ENCODE data around the gene SNPH.
"Not testable (repeated sequence)": the region's sequence is repeated elsewhere in the genome, so short reads cannot be mapped to it uniquely, and the experiment has no call there.

Gene SNPH

GRCh38 chr20:1343446-1344124, 77.5 kb downstream of the SNPH start:
- not testable (repeated sequence) for DNase-seq

DNA sequence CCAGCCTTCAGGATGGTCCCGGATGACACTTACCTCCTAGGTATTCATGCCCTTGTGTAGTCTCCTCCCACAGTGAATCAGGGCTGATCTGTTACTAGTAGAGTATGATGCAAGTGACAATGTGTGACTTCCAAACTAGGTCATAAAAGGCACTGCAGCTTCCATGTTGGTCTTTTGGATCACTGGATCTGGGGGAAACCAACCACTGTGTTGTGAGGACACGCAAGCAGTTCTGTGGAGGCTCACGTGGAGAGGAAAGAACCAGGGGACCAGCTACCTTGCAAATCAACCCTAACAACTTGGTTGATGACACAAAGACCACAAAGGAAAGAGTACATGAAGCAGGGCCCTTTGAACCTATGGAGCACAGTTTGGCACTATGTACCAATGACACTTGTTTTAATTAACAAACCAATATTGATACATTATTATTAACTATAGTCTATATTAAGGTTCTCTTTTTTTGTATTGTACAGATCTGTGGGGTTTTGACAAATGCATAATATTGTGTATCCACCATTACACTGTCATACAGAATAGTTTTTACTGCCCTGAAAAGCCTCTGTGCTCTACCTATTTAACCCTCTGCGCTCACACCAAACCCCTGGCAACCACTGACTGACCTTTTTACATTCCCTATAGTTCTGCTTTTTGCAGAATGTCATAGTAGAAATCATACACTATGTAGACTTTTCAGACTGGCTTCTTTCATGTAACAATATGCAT, 79.1 kb downstream of the SNPH start:
- DNase-seq: no peak

- DNase-seq: no peak
Measured at GRCh38 chr20:1345756-1346093, 79.6 kb downstream of the SNPH start.

DNA sequence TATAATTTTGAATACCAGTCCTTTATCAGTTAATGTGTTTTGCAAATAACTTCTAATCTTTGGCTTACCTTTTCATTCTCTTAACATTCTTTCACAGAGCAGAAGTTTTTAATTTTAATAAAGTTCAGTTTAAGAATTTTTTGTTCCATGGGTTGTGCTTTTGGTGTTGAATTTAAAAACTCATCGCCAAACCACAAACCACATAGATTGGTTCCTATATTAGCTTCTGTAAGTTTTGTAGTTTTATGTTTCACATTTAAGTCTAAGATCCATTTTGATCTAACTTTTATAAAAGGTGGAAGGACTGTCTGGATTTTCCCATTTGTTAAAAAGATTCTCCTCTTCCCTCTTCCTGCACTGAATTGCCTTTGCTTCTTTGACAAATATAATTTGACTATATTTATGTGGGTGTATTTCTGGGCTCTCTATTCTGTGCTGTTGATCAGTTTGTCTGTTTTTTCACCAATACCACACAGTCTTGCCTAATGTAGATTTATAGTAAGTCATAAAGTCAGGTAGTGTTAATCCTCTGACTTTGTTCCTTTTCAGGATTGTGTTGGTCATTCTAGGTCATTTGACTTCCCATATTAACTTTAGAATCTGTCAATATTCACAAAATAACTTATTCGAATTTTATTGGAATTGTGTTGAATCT, 80.3 kb downstream of the SNPH start:
- no peak for DNase-seq

- DNase-seq: no peak
Measured at GRCh38 chr20:1353956-1354355, 87.9 kb downstream of the SNPH start.

DNA sequence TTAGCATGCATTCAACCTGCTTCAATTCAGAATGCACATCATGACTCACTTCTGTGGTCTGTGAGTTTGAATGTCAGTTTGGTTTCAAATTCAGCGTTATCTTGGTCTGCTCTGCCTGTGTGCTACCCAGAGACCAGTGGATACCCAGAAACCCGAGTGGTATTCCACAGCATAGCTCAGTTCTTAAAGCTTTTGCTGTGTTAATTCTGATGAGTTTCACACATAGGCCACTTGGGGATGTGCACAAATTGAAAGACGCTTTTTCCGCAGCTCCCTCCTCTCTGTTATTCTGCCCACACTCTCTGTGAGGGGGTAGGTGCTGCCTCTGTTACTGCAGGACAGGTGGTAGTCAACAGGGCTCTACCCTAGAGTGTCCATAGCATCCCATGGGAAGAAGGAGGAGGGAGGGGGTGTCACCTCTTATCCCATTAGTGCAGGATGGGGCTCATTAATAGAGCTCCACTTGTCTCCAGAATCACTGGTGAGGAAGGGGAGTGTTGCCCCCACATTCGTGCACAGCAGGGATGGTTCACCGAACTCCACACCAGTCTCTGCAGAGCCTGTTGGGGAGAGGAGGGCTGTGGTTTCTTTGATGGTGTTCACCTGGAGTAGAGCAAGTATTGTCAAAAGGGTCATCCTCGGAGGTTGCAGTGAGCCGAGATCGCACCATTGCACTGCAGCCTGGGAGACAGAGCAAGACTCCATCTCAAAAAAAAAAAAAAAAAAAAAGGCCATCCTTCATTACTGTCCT, 92.0 kb downstream of the SNPH start:
- DNase-seq: no peak

Measured in CD4-positive, alpha-beta T cell treated with Interleukin-4 for 1 hour (primary cell).